ENCODE measurements around the gene KIRREL1.
"Not testable (repeated sequence)": the region's sequence is repeated elsewhere in the genome, so short reads cannot be mapped to it uniquely, and the experiment has no call there.

The KIRREL1 gene

GRCh38 chr1:158107916-158108315, 114.5 kb downstream of the KIRREL1 start:
- no peak for DNase-seq

GRCh38 chr1:158112994-158113758, 119.7 kb downstream of the KIRREL1 start:
- peak; percentile 29 to 67 (median 40) for DNase-seq

GRCh38 chr1:158113759-158114127, 120.3 kb downstream of the KIRREL1 start:
- DNase-seq = no peak

GRCh38 chr1:158115126-158115525, 121.7 kb downstream of the KIRREL1 start:
- peak in 1 of 3 donors; percentile 35 for DNase-seq

- no peak for DNase-seq
Measured at GRCh38 chr1:158116311-158117167, 123.1 kb downstream of the KIRREL1 start.

- peak; percentile 49 to 75 (median 60) for DNase-seq
Measured at GRCh38 chr1:158117854-158118704, 124.6 kb downstream of the KIRREL1 start.

GRCh38 chr1:158118713-158119402, 125.4 kb downstream of the KIRREL1 start:
- DNase-seq = no peak

GRCh38 chr1:158119976-158120653, 126.7 kb downstream of the KIRREL1 start:
- no peak for DNase-seq

GRCh38 chr1:158121604-158122254, 128.3 kb downstream of the KIRREL1 start:
- no peak for DNase-seq

- DNase-seq = no peak
Measured at GRCh38 chr1:158122833-158123388, 129.5 kb downstream of the KIRREL1 start.

GRCh38 chr1:158124034-158124433, 130.6 kb downstream of the KIRREL1 start:
- DNase-seq = no peak

GRCh38 chr1:158124999-158125398, 131.6 kb downstream of the KIRREL1 start:
- peak; percentile 90 to 95 (median 92) for DNase-seq

GRCh38 chr1:158126425-158126824, 133.0 kb downstream of the KIRREL1 start:
- no peak for DNase-seq

- DNase-seq = not testable (repeated sequence)
Measured at GRCh38 chr1:158128531-158128930, 135.1 kb downstream of the KIRREL1 start.

GRCh38 chr1:158131217-158131616, 137.8 kb downstream of the KIRREL1 start:
- no peak for DNase-seq

- peak in 1 of 3 donors; percentile 30 for DNase-seq
Measured at GRCh38 chr1:158140764-158141192, 147.3 kb downstream of the KIRREL1 start.

GRCh38 chr1:158145173-158145719, 151.8 kb downstream of the KIRREL1 start:
- no peak for DNase-seq

GRCh38 chr1:158146165-158146564, 152.7 kb downstream of the KIRREL1 start:
- DNase-seq = no peak

GRCh38 chr1:158146739-158147138, 153.3 kb downstream of the KIRREL1 start:
- DNase-seq = no peak

- DNase-seq = peak in 2 of 3 donors; percentile 28 to 47
Measured at GRCh38 chr1:158147401-158147800, 154.0 kb downstream of the KIRREL1 start.

Data from suppressor macrophage treated with lipopolysaccharide for 1 hour (primary cell).